ENCODE data around the gene HS2ST1.

DNA sequence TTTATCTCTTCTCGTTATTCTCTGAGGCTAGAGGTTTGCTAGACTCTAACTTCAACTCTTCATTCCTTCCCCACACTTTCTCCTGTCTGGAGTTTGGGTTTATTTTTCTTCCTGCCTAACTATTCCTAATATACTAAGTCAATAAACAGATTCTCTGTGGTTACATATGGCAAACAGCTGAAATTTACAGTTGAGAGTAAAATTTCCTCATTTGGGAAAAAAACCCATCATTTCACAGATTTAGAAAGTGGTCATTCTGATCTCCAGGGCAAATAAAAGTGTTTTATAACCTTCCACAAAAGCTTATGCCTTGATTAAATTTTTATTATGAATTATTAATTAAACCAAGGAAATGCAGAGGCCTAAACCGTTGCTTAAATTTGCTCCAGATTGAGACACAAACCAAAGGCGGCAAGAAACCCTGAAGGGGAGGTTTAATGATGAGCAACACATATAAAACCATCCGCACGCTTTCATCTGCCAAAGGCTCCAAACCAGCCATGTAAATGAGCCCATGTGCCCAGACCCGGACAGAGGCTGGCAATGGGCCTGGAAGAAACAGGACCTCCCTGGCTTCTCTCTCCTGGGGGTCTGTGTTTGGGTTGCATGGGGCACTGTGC is 212.6 kb downstream of the HS2ST1 start:
- TF ChIP-seq POLR2A (IDR thresholded peaks at IDR 0.05; ENCODE audit: low read depth, low read length) (no peak), JUN (IDR thresholded peaks at IDR 0.05; ENCODE audit: borderline replicate concordance, insufficient read depth, insufficient read length, low read depth) (no peak), POLR2AphosphoS5 (IDR thresholded peaks at IDR 0.05; ENCODE audit: insufficient read depth, low read depth, low read length) (no peak), MYC (IDR thresholded peaks at IDR 0.05; ENCODE audit: low read depth, low read length) (no peak), FOS (IDR thresholded peaks at IDR 0.05; ENCODE audit: borderline replicate concordance, insufficient read depth, low read length) (no peak), EZH2 (IDR thresholded peaks at IDR 0.05; ENCODE audit: borderline replicate concordance, low read depth, low read length, severe bottlenecking) (no peak)
- TF ChIP-seq, protein P1, sequence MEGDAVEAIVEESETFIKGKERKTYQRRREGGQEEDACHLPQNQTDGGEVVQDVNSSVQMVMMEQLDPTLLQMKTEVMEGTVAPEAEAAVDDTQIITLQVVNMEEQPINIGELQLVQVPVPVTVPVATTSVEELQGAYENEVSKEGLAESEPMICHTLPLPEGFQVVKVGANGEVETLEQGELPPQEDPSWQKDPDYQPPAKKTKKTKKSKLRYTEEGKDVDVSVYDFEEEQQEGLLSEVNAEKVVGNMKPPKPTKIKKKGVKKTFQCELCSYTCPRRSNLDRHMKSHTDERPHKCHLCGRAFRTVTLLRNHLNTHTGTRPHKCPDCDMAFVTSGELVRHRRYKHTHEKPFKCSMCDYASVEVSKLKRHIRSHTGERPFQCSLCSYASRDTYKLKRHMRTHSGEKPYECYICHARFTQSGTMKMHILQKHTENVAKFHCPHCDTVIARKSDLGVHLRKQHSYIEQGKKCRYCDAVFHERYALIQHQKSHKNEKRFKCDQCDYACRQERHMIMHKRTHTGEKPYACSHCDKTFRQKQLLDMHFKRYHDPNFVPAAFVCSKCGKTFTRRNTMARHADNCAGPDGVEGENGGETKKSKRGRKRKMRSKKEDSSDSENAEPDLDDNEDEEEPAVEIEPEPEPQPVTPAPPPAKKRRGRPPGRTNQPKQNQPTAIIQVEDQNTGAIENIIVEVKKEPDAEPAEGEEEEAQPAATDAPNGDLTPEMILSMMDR (IDR thresholded peaks at IDR 0.05; ENCODE audit: extremely low read depth in 1 of 2, insufficient read depth in 1 of 2, low read depth in 1 of 2, low read length in 2 of 2), result no peak
